H1 (cell line): ENCODE measurements around the gene NFYA. TPM values are rescaled to one million over a fixed set of nuclear protein-coding genes. Genes with fewer than 3 reads are reported as not detected.

Experiments used
- CTCF ChIA-PET: fragments of 300-600 bp; sonication (Branson Sonifier 250); formaldehyde crosslinking; loops from one replicate; lab custom pipeline; 2021; ENCODE audit not compliant: partially characterized antibody; lab: Charles Lee
- POLR2A ChIA-PET: fragments of 300-600 bp; sonication (Branson Sonifier 250); formaldehyde crosslinking; loops from one replicate; lab custom pipeline; 2021; ENCODE audit warnings: inconsistent platforms; ENCODE audit not compliant: partially characterized antibody; lab: Charles Lee
- DNase-seq, 2 experiments: peaks; one replicate each; pipeline versions ENCODE4 v3.0.0 to v3.0.0-alpha.2; 2010 to 2022; ENCODE audit warnings: low spot score in 2 of 2, low read depth in 1 of 2, mixed read lengths in 1 of 2
- FAIRE-seq: peaks from 2 replicates; lab custom pipeline; 2011; peaks lifted over from hg19 to GRCh38; lab: Jason Lieb, UNC
- H2AFZ ChIP-seq: 2 replicates; pipeline ENCODE4 v1.8.1; 2012; ENCODE audit warnings: low read length, inconsistent platforms
- H2AK5ac ChIP-seq: 2 replicates; pipeline ENCODE4 v1.6.1; 2013; ENCODE audit warnings: low read depth, low read length
- H2BK120ac ChIP-seq: replicated peaks from 2 replicates; pipeline ENCODE3; 2013; ENCODE audit warnings: low read depth, low read length, inconsistent platforms
- H2BK12ac ChIP-seq: 2 replicates; pipeline ENCODE4 v1.6.1; 2013; ENCODE audit warnings: low read depth, low read length
- H2BK15ac ChIP-seq: 2 replicates; pipeline ENCODE4 v1.6.1; 2013; ENCODE audit warnings: low read length
- H2BK20ac ChIP-seq: 2 replicates; pipeline ENCODE4 v1.6.1; 2013; ENCODE audit warnings: low read length
- H2BK5ac ChIP-seq: 2 replicates; pipeline ENCODE4 v1.6.1; 2013; ENCODE audit warnings: low read depth, low read length
- H3K14ac ChIP-seq: 2 replicates; pipeline ENCODE4 v1.6.1; 2013; ENCODE audit warnings: inconsistent platforms; ENCODE audit not compliant: insufficient read length
- H3K18ac ChIP-seq: 2 replicates; pipeline ENCODE4 v1.6.1; 2013; ENCODE audit warnings: low read length; ENCODE audit errors: extremely low read depth
- H3K23ac ChIP-seq: 2 replicates; pipeline ENCODE4 v1.6.1; 2013; ENCODE audit warnings: inconsistent platforms; ENCODE audit not compliant: insufficient read length
- H3K23me2 ChIP-seq: 2 replicates; pipeline ENCODE4 v1.6.1; 2013; ENCODE audit warnings: low read depth, low read length
- H3K27ac ChIP-seq: 2 replicates; pipeline ENCODE4 v1.6.1; 2011; ENCODE audit warnings: low read depth, low read length, inconsistent platforms
- H3K27me3 ChIP-seq, 4 experiments: replicated peaks in 1 of 4; 1 replicate in 1 of 4; 2 replicates in 3 of 4; pipeline versions ENCODE4 v1.6.1 to v1.8.1; 2011 to 2013; ENCODE audit warnings: low read length in 3 of 4, mild to moderate bottlenecking in 3 of 4, inconsistent platforms in 2 of 4, mixed read lengths in 2 of 4, moderate library complexity in 1 of 4; ENCODE audit not compliant: control insufficient read depth in 3 of 4, insufficient read depth in 3 of 4; ENCODE audit errors: extremely low read depth in 1 of 4
- H3K36me3 ChIP-seq, 4 experiments: 2 replicates each; pipeline versions ENCODE4 v1.6.1 to v1.8.1; 2011 to 2013; ENCODE audit warnings: mild to moderate bottlenecking in 4 of 4, low read length in 3 of 4, moderate library complexity in 2 of 4, control low read depth in 1 of 4, inconsistent platforms in 1 of 4; ENCODE audit not compliant: insufficient read depth in 4 of 4, control insufficient read depth in 2 of 4
- H3K4ac ChIP-seq: replicated peaks from 2 replicates; pipeline ENCODE3; 2013; ENCODE audit warnings: low read length, low read depth, mixed read lengths, inconsistent platforms; ENCODE audit not compliant: insufficient read length
- H3K4me1 ChIP-seq, 4 experiments: replicated peaks in 1 of 4; 1 replicate in 1 of 4; 2 replicates in 3 of 4; pipeline versions ENCODE4 v1.6.1 to v1.8.1; 2011 to 2013; ENCODE audit warnings: low read length in 3 of 4, inconsistent platforms in 2 of 4, mixed read lengths in 1 of 4; ENCODE audit not compliant: insufficient read depth in 4 of 4, control insufficient read depth in 3 of 4
- H3K4me2 ChIP-seq, 2 experiments: 2 replicates each; pipeline versions ENCODE4 v1.6.1 to v1.8.1; 2011 to 2013; ENCODE audit warnings: low read depth in 2 of 2, low read length in 2 of 2, control low read depth in 1 of 2, inconsistent platforms in 1 of 2, mild to moderate bottlenecking in 1 of 2; ENCODE audit not compliant: insufficient read depth in 1 of 2
- H3K4me3 ChIP-seq, 4 experiments: fragments of 200-600, 300-600 bp in 1 of 4; sonication (generic), shearing (Covaris generic), sonication (Bioruptor Twin) in 1 of 4; 2 replicates each; pipeline versions ENCODE4 v1.5.1 to v1.8.1; 2011 to 2016; ENCODE audit warnings: low read length in 4 of 4, low read depth in 3 of 4, control low read depth in 2 of 4, inconsistent platforms in 2 of 4, mild to moderate bottlenecking in 2 of 4, mixed read lengths in 1 of 4, moderate library complexity in 1 of 4; ENCODE audit not compliant: insufficient read depth in 2 of 4; ENCODE audit errors: extremely low read depth in 1 of 4
- H3K56ac ChIP-seq: replicated peaks from 2 replicates; pipeline ENCODE3; 2013; ENCODE audit warnings: low read depth, mild to moderate bottlenecking, mixed read lengths, low read length, inconsistent platforms; ENCODE audit not compliant: insufficient read length
- H3K79me1 ChIP-seq: 2 replicates; pipeline ENCODE4 v1.6.1; 2013; ENCODE audit warnings: low read depth, low read length, control low read depth
- H3K79me2 ChIP-seq, 2 experiments: 2 replicates each; pipeline versions ENCODE4 v1.6.1 to v1.8.1; 2012 to 2013; ENCODE audit warnings: low read length in 2 of 2, mild to moderate bottlenecking in 2 of 2, inconsistent platforms in 1 of 2; ENCODE audit not compliant: insufficient read depth in 2 of 2, control insufficient read depth in 1 of 2
- H3K9ac ChIP-seq, 4 experiments: replicated peaks in 1 of 4; 1 replicate in 1 of 4; 2 replicates in 3 of 4; pipeline versions ENCODE4 v1.6.1 to v1.8.1; 2011 to 2013; ENCODE audit warnings: low read depth in 3 of 4, low read length in 3 of 4, control low read depth in 2 of 4, mild to moderate bottlenecking in 2 of 4, moderate library complexity in 2 of 4, inconsistent platforms in 1 of 4; ENCODE audit errors: extremely low read depth in 1 of 4
- H3K9me3 ChIP-seq, 2 experiments: 2 replicates each; pipeline versions ENCODE4 v1.6.1 to v1.8.1; 2012 to 2013; ENCODE audit warnings: mild to moderate bottlenecking in 2 of 2, moderate library complexity in 2 of 2, control low read depth in 1 of 2, inconsistent platforms in 1 of 2, low read depth in 1 of 2, low read length in 1 of 2, mixed read lengths in 1 of 2; ENCODE audit not compliant: insufficient read depth in 2 of 2
- H4K20me1 ChIP-seq, 2 experiments: replicated peaks in 1 of 2; 2 replicates each; pipeline versions ENCODE3 to v1.8.1; 2011 to 2013; ENCODE audit warnings: inconsistent platforms in 2 of 2, low read length in 2 of 2, mild to moderate bottlenecking in 1 of 2; ENCODE audit not compliant: insufficient read depth in 2 of 2, control insufficient read depth in 1 of 2
- H4K5ac ChIP-seq: 2 replicates; pipeline ENCODE4 v1.6.1; 2013; ENCODE audit warnings: low read length, low read depth, mixed read lengths, inconsistent platforms; ENCODE audit not compliant: insufficient read length
- H4K8ac ChIP-seq: 2 replicates; pipeline ENCODE4 v1.8.0; 2013; ENCODE audit warnings: mild to moderate bottlenecking, moderate library complexity, low read length, inconsistent platforms; ENCODE audit not compliant: insufficient read depth; ENCODE audit errors: extremely low read depth
- H4K91ac ChIP-seq: replicated peaks from 2 replicates; pipeline ENCODE3; 2013; ENCODE audit warnings: low read length, mixed read lengths, inconsistent platforms; ENCODE audit not compliant: insufficient read length
- BACH1 ChIP-seq: IDR thresholded peaks from 2 replicates; pipeline ENCODE4 v1.6.1; 2012; ENCODE audit warnings: low read length, improper control_type of control experiment
- SP4 ChIP-seq: IDR thresholded peaks from 2 replicates; pipeline ENCODE4 v1.6.1; 2012; ENCODE audit warnings: low read length, inconsistent platforms
- WGBS, 2 experiments: shearing (Covaris generic) in 1 of 2; methylation state at CpG; one replicate each; pipeline versions ENCODE4 v1.1.6 to v1.1.7; 2013 to 2015; ENCODE audit warnings: low lambda C conversion rate in 2 of 2, mixed read lengths in 2 of 2, inconsistent platforms in 1 of 2, low coverage in 1 of 2, missing lambda C conversion rate in 1 of 2; ENCODE audit not compliant: insufficient replicate concordance in 2 of 2, insufficient coverage in 1 of 2, insufficient read length in 1 of 2; ENCODE audit errors: extremely low coverage in 1 of 2, missing lambda C conversion rate in 1 of 2; 5-methylcytosine and 5-hydroxymethylcytosine counted together
- polyA plus RNA-seq, 7 experiments: library from polyadenylated mRNA; depleted of rRNA in 3 of 7; stranded (reverse) in 5 of 7; unstranded in 2 of 7; fragments of >200 nt in 5 of 7; fragments of 200-250 nt in 2 of 7; gene quantifications; 1 replicate in 5 of 7; 2 replicates in 1 of 7; 4 replicates in 1 of 7; pipeline versions ENCODE4 v1.2.1 to v1.2.3, GENCODE V29; 2011 to 2013; ENCODE audit warnings: missing spikeins in 2 of 7, mixed read lengths in 2 of 7
- total RNA-seq: library from RNA; stranded (reverse); fragmentation: NEBNext Ultra II Directional; extraction: Animal tissue kit (Norgen Biotek cat#: 25700); gene quantifications from 2 replicates; pipeline ENCODE4 v1.2.1, GENCODE V29; 2021

Gene NFYA
- total and polyA plus RNA-seq, 2 of the 8 experiments (the other 6 are each of a cell fraction or from before 2014, with no cell fraction given): 19.8 to 33.7 TPM

DNA sequence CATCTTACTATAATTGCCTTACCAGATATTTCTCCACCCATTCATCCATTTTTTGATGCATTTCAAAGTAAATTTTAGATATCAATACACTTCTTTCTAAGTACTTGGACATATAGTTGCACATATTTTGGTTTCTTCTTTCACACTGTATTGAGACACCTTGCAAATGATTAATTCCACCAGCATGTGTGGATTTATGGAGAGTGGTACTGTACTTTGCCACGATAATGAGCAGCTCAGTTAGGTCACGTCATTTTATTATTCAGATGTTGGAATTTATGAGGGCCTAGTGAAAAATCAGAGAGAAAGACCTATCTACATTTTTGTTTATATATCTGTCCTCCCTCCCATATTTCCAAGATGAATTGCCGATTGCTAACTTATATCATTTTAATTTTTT lies 5.3 kb downstream of the NFYA start:
- Histone ChIP-seq H3K56ac (no peak overlapping the region), H3K4me1 (peaks cover 0 to 5% (median 2%) of the 10 kb centered on the region in 4 experiments; a peak in 3 of 7 replicates), H3K4me2 (no peak overlapping the region), H3K9me3 (no peaks in the 10 kb centered on the region), H2BK5ac (no peak overlapping the region), H4K91ac (no peak overlapping the region), H2BK12ac (no peak overlapping the region), H4K8ac (no peak overlapping the region), H3K79me2 (peaks cover 41 to 92% of the 10 kb centered on the region in 2 experiments), H3K23ac (no peak overlapping the region), H4K20me1 (peaks cover 3 to 11% of the 10 kb centered on the region in 2 experiments), H3K9ac (no peak overlapping the region), H2BK15ac (no peak overlapping the region), H2BK120ac (no peak overlapping the region), H2AK5ac (no peak overlapping the region), H4K5ac (no peak overlapping the region), H2AFZ (no peak overlapping the region), H3K18ac (no peak overlapping the region), H3K4ac (no peak overlapping the region), H3K79me1 (no peaks in the 10 kb centered on the region; the same call in 1 of the 2 replicates), H2BK20ac (no peak overlapping the region), H3K4me3 (no peak overlapping the region), H3K14ac (no peak overlapping the region), H3K27ac (no peak overlapping the region), H3K27me3 (no peaks in the 10 kb centered on the region), H3K36me3 (peaks cover 10 to 38% (median 26%) of the 10 kb centered on the region in 4 experiments), H3K23me2 (peaks cover 6% of the 10 kb centered on the region)
- WGBS, 2 experiments: 95% methylated on average over 3 of the region's 3 CpGs; no CpG with 5 or more reads in 1 of the 2 experiments
- ChIA-PET POLR2A (no interaction called here), CTCF (no interaction called here)
- no peak for DNase-seq
- FAIRE-seq: no peak
- no peak for TF ChIP-seq BACH1
- no peak for TF ChIP-seq SP4
